Measurements from ENCODE around the gene EPN2. TPM values are rescaled to one million over a fixed set of nuclear protein-coding genes. Genes with fewer than 3 reads are reported as not detected.

EPN2 gene
- total RNA-seq, 2 experiments from 2014 or later: 3.2 to 4.6 TPM

- Mint-ChIP-seq H3K36me3 (ENCODE audit: low read depth) (peaks cover 27% of the 10 kb centered on the region), H3K27me3 (no peaks in the 10 kb centered on the region), H3K9me3 (no peaks in the 10 kb centered on the region), H3K4me1 (ENCODE audit: low read depth) (peaks cover 16% of the 10 kb centered on the region), H3K4me3 (no peak overlapping the region), H3K27ac (no peak overlapping the region)
- DNase-seq (no peak), ATAC-seq (no peak)
- intact Hi-C loops (cut with micrococcal nuclease): no loop called here
- TF ChIP-seq CTCF (IDR thresholded peaks at IDR 0.05): no peak
- POLR2A ChIA-PET: interaction anchor here (1.0 kb wide), 1 partner anchor 8 kb away, joined by 4 read pairs; no protein-coding TSS in a partner anchor
- CTCF ChIA-PET: interaction anchor here (1.2 to 4.3 kb wide), 2 partner anchors 10 to 19 kb away, joined by 3 to 51 read pairs; partner anchors contain the start of gene B9D1
Measured at GRCh38 chr17:19380481-19381301, 143.5 kb downstream of the EPN2 start.

- no peaks in the 10 kb centered on the region for H3K27me3 Mint-ChIP-seq
- intact Hi-C loops (cut with micrococcal nuclease): no loop called here
- H3K4me1 Mint-ChIP-seq (ENCODE audit: low read depth): peaks cover 14% of the 10 kb centered on the region
- H3K27ac Mint-ChIP-seq: no peak overlapping the region
- H3K36me3 Mint-ChIP-seq (ENCODE audit: low read depth): peaks cover 27% of the 10 kb centered on the region
- CTCF ChIA-PET: interaction anchor here (4.3 kb wide), 1 partner anchor 19 kb away, joined by 51 read pairs; the partner anchor contains the start of gene B9D1
- no peak for ATAC-seq
- no peaks in the 10 kb centered on the region for H3K9me3 Mint-ChIP-seq
- TF ChIP-seq CTCF (IDR thresholded peaks at IDR 0.05): no peak
- DNase-seq: no peak
- H3K4me3 Mint-ChIP-seq: no peak overlapping the region
- POLR2A ChIA-PET: no interaction called here
Measured at GRCh38 chr17:19381361-19381740, 144.2 kb downstream of the EPN2 start.

- H3K4me3 Mint-ChIP-seq: no peak overlapping the region
- no peak for TF ChIP-seq CTCF (IDR thresholded peaks at IDR 0.05)
- intact Hi-C loops (cut with micrococcal nuclease): no loop called here
- no peaks in the 10 kb centered on the region for H3K27me3 Mint-ChIP-seq
- CTCF ChIA-PET: no interaction called here
- DNase-seq: no peak
- peaks cover 27% of the 10 kb centered on the region for H3K36me3 Mint-ChIP-seq (ENCODE audit: low read depth)
- no peak overlapping the region for H3K27ac Mint-ChIP-seq
- no peaks in the 10 kb centered on the region for H3K9me3 Mint-ChIP-seq
- POLR2A ChIA-PET: no interaction called here
- no peak for ATAC-seq
- H3K4me1 Mint-ChIP-seq (ENCODE audit: low read depth): peaks cover 13% of the 10 kb centered on the region
Measured at GRCh38 chr17:19381741-19382444, 144.7 kb downstream of the EPN2 start.

- peaks cover 27% of the 10 kb centered on the region for H3K36me3 Mint-ChIP-seq (ENCODE audit: low read depth)
- CTCF ChIA-PET: no interaction called here
- ATAC-seq (no peak), DNase-seq (no peak)
- no peak for TF ChIP-seq CTCF (IDR thresholded peaks at IDR 0.05)
- H3K9me3 Mint-ChIP-seq: no peaks in the 10 kb centered on the region
- H3K27me3 Mint-ChIP-seq: no peaks in the 10 kb centered on the region
- H3K4me3 Mint-ChIP-seq: no peak overlapping the region
- intact Hi-C loops (cut with micrococcal nuclease): no loop called here
- no peak overlapping the region for H3K27ac Mint-ChIP-seq
- POLR2A ChIA-PET: interaction anchor here (0.5 kb wide), 1 partner anchor 10 kb away, joined by 3 read pairs; no protein-coding TSS in a partner anchor
- peaks cover 16% of the 10 kb centered on the region for H3K4me1 Mint-ChIP-seq (ENCODE audit: low read depth)
Measured at GRCh38 chr17:19382531-19383444, 145.6 kb downstream of the EPN2 start.

All from activated CD8-positive, alpha-beta T cell treated with anti-CD3 and anti-CD28 coated beads for 36 hours (primary cell).